Stimulated activated CD4-positive, alpha-beta T cell treated with anti-CD3 and anti-CD28 coated beads, TNF-alpha, amount 100 ng/mL, for 1 hour (primary cell): ENCODE measurements around the gene ZNF396.

Experiments used
- DNase-seq, 3 donors: peaks; one replicate each; pipeline ENCODE4 v3.0.0-alpha.2; 2020; ENCODE audit warnings: low read depth in 3 of 3, low spot score in 1 of 3

The ZNF396 gene

DNA sequence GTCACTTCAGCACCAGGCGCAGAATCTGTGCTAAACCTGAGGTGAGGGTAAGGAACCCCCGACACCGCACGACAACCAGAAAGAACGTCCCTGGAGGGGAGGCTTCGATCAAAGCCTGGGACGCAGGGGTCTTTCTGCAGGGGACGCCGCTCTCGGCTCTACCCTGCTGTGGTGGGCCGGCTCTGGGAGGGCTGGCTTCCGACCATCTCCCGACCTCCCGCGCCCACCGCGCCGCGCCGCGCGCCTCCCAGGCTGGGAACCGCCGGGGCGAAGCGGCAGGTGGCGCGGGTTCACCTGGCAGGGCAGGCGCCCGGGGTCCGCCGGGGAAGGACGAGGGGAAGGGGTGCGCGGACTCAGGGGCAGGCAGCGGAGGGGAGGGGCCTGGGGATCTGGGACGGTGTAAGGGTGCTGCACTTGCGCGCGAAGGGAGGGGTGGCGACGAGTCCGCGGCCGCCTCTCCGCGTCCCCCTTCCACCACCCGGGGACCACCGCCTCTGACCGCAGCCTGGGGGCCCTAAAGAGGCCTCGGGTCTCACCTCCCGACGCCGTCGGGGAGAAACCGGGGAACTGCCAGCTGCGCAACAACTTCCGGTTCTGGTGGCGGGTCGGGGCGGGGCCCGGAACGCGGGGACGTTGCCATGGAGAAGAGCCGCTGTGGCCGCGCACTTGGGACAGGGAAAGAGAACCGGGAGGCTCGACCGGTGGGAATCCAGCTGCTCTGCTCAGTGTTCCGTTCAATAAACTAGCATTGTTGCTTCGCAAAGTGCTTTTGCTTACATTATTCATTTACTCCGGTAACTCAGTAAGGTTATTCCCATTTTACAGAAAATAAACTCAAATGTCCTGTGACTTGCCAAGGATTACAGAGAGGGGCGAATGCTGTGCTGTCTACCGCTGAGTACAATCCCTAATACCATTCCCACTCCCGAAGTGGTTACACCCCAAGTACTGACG lies at the start of gene ZNF396:
Gene ZNF396 (minus strand): TSS at position 596 of the 954 bp plus-strand sequence. CDS start 3,045 bp downstream, outside the sequence.
- DNase-seq, result peak; percentile 15 to 54 (median 15)

DNA sequence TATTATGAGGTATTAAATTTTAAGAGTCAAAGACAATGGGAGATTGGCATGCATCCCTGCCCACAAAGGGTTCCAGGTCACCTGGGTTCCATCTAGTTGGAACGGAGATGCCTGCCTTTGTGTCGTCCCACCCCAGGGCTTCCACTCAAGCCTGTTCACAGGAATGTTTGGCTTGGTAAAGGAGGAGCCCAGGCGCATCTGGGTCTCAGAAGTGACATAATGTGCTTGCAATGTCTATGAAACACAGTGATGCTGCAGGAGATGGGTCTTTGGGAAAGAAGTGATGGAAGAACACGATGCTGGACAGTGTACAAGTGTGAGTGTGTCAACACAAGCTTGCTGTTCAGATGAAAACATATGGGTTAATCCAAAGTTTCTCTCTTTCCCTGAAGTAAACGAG lies 49.6 kb upstream of the ZNF396 start:
- no peak for DNase-seq

DNA sequence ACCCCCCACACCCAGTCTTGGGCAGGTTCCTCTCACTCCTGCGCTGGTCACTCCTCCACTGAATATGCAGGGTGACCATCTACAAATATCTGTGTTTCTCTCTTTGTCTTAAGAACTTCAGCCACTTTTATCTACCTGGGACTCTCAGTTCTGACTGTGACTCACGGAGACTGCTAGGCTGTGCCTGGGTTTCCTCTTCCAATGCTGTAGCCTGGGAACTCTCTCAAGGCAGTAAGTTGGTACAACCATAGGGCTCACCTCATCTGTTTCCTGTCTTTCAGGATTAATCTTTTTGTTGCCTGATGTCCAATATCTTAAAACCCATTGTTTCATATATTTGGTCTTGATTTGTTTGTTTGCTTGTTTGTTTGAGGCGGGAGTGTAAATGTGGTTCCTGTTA lies 47.2 kb upstream of the ZNF396 start:
- DNase-seq, result no peak

DNA sequence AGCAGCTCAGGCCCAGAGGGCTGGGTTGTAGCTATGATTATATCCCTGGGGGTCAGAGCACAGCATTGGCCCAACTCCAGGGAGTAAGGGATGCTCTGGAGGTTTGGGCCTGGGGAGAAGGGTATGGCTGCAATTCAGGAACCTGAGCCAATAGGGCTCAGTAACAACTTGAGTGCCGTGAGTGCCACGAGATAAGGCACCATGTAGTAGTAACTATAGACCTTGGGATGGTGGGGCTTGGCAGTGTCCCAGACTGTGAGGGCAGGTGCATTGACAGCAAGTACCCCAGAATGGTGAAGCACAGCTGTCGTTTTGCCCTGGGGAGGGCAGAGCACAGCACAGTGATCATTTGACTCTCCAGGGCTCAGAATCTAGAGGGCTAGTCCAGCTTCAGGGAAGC lies 45.1 kb upstream of the ZNF396 start:
- no peak for DNase-seq

DNA sequence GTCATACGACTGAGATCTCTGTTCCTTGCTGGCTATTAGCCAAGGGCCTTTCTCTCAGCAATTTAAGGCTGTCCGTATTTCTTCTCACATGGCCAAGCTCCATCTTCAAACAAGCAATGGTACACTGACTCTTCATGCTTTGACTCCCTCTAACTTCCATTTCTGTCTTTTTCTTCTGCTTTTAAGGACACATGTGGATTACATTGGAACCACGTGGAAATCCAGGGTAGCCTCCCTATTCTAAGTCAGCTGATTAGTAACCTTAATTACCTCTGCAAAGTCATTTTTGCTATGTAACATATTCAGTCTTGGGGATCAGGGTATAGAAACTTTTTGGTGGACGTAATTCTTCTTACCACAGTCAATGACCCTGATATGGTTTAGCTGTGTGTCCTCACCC lies 41.5 kb upstream of the ZNF396 start:
- no peak for DNase-seq

DNA sequence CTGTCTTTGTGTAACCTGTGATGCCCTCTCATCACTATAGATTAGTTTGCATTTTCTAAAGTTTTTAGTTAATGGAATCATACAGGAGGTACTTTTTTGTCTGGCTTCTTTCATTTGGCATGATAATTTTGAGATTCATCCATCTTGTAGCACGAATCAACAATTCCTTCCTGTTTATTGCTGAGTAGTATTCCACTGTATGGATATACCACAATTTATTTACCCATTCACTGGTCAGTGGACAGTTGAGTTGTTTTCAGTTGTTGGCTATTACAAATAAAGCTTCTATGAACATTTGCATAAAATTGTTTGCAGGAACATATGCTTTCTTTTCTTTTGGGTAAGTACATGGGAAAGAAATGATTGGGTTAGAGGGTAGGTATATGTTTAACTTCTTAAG lies 40.1 kb upstream of the ZNF396 start:
- DNase-seq, result no peak

DNA sequence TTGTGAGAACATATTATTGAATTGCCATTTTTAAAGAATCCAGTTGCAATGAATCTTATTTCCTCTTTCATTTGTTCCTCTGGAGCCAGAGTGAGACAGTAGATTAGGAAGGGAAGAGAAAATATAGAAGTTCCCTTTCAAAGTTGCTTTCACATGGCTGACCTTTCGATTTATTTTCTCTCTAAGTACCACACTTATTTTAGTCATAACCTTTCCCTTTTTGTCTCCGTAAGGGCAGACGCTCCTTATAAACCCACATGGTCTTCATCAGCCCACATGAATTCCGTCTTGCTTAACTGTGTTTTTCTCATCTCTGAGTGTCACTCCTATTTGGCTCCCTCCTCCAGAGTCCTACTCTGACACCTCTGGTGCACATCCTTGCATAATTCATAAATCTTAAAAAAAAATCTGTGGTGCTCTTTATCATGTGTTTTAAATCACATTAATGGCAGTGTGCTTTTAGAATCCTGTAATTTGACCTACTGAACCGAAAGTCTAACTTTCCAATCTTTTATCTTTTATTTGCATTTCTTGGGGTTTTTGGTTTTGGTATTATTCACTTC lies 38.5 kb upstream of the ZNF396 start:
- DNase-seq, result no peak

DNA sequence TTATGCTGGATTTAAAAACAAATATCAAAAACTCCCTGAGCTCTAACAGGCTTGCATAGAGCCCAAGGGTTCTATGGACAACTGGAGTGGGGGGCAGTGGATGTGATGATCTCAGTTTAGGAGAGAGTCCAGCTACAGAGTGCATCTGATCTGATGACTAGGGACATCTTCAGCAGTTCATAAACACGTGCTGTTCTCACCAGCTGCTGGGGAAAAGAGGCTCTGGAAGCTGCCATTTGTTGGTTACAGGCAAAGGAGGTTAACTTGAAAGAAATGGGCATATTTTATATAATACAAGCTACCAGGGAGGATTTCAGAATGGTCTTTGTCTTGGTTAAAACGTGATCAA lies 36.0 kb upstream of the ZNF396 start:
- DNase-seq, result no peak

DNA sequence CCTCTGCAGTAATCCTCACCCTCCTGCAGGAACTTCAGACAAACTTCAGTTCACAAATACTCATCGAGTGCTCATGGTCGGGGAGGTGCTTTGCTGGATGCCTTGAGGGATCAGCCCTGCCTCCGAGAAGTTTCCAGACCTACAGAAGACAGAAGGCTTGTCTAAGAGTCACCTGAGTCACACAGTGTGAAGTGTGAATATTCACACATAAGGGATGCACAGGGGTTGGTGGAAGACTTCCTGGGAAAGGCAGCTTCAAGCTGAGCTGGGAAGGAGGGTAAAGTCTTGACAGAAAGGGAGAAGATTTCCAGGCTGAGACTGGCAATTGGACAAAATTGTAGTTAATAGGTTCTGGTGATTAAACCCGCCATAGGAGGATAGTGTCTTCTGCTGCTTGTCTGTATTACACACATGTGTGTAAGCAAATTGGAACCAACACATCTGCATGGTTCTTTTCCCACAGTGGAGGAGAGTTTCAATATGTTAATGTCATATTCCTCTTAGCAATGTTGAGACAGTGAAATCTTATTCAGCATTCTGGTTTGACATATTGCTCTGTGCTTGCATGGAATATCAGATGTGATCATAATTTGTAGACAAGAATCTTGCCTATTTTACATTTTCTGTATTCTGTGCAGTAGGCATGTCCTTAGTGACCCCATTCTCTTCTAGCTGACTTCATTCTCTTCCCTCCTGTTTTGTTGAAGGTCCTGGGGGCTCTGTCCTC lies 34.7 kb upstream of the ZNF396 start:
- DNase-seq, result no peak

DNA sequence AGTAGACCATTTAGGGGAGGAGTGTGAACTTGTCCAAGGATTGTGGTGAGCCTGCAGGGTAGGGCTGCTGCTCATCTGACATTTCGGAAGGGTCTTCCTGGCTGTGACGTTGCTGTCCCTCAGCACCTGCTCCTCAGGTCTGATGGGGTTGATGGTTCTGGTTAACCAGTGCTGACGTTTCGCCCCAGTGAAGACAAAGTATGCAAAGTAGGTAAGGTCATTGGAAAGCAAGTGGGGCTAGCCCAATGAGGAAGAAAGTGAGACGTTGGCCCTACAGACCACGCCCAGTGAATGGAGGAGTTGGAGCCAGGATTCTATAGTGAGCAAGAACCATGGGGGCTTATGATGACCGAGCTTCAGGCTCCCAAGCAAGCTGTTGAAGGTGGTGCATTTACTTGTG lies 33.4 kb upstream of the ZNF396 start:
- no peak for DNase-seq

DNA sequence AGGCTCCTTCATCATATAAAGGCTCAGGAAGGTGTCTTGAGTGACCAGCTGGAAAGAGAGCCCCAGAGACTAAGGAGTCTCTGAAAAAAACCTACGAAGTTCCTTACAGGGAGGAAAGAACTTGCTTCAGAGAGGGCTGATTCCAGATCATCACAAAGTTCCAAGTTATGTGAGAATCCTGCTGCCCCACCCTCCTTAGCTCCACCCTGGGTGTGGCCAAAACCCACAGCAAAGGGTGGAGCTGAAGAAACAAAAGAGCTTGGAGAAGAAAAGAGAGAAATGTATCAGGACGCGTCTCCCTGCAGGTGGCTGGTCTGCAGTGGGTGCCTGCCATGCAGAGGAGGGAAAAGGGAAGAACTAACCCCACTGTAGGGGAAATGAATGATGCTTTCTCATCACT lies 32.8 kb upstream of the ZNF396 start:
- no peak for DNase-seq

DNA sequence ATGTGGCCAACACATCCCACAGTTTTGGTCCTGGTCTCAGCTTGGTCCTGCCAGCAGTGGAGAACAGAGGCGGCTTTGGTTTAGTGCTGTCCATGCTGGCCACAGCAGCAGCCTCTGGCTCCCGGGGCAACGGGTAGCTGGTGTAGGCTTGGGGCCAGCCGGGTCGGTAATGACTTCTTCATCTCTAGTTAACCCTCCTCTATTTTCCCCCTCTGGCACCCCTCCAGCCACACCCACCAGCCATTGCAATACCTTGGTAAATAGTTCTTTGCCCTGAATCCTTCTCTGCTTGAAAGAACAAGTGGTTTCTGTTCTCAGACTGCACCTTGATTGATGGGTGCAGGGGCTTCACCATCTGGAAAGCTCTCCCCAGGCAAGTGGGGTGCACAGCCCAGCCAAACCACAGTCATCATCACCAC lies 31.7 kb upstream of the ZNF396 start:
- DNase-seq, result no peak

DNA sequence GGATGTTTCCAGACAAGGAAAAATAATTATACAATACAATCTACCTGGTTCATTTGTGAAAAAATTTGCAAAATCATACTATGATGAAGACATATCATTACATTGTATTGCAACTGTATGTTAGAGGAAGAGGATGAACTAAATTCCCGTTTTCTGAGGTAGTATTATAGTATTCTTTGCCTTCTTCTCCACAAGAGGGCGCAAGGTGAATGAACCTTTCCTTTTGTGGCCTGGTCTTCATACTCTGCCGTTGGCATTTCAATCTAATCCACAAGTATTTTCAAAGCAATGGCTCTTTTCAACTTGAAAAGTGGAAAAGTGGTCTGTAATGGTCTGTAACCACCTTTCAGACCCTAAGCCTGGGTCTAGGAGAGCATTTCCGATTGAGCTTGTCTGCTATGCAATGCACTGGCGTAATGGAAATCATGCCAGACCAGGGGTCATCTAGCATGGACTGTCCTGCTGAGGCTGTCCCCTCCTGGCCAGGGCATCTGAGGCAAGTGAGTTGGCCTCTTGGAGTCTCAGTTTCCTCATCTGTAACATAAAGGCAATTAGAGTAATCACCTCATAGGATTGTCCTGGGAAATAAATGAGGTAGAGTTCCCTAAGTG lies 30.8 kb upstream of the ZNF396 start:
- peak in 1 of 3 donors; percentile 6 for DNase-seq

DNA sequence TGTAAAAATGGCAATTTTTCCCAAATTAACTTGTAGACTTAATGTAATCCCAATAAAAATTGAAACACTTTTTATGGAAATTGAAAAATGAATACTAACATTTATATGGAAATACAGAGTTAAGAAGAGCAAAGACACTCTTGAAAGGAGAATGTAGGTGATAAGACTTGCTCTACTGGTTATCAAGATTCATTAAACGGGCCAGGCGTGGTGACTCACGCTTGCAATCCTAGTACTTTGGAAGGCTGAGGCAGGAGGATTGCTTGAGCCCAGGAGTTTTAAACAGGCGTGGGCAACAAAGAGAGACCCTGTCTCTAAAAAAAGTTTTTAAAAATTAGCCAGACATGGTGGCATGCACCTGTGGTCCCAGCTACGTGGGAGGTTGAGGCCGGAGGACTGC lies 29.5 kb upstream of the ZNF396 start:
- DNase-seq, result no peak

DNA sequence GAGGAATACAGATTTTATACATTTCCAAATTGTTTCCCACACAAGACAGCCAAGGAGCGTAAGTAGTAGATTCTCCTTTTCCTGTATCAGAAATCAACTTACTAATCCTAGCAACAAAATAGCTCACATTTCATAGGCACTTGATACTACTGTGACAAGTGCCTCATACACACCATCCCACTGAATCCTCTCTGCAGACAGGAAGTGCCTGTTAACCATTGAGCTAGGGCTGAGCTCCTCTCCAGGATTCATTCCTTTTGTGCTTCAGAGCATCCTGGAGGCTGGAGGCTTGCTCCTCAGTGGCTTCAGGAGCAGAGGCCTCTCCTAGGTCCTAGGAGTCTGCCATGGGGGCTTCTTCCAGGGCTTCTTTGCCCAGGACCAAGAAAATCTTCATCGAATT lies 20.8 kb upstream of the ZNF396 start:
- DNase-seq, result no peak

DNA sequence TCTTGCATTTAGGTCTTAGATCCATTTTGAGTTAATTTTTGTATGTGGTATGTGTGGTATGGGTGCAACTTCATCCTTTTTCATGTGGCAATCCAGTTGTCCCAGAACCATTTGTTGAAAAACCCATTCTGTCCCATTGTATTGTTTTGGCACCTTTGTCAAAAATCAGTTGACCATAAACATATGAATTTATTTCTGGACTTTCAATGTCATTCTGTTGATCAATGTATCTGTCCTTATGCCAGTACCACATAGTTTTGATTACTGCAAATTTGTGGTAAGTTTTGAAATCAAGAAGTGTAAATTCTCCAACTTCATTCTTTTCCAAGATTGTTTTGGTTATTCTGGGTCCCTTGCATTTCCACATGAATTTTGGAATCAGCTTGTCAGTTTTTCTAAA lies 16.6 kb upstream of the ZNF396 start:
- DNase-seq, result no peak

DNA sequence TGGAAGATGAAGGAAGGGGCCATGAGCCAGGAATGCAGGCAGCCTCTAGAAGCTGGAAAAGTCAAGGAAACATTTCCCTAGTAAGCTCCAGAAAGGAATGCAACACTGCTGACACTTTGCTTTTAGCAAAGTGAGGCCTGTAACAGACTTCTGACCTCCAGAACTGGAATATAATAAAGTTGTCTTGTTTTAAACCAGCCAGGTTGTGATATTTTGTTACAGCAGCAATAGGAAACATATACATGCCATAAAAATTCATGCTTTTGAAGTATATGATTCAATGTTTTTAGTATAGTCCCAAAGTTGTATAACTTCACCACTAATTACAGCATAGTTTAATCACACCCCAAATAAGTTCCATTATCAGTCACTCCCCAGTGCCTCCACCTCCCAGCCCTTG lies 15.2 kb upstream of the ZNF396 start:
- no peak for DNase-seq

DNA sequence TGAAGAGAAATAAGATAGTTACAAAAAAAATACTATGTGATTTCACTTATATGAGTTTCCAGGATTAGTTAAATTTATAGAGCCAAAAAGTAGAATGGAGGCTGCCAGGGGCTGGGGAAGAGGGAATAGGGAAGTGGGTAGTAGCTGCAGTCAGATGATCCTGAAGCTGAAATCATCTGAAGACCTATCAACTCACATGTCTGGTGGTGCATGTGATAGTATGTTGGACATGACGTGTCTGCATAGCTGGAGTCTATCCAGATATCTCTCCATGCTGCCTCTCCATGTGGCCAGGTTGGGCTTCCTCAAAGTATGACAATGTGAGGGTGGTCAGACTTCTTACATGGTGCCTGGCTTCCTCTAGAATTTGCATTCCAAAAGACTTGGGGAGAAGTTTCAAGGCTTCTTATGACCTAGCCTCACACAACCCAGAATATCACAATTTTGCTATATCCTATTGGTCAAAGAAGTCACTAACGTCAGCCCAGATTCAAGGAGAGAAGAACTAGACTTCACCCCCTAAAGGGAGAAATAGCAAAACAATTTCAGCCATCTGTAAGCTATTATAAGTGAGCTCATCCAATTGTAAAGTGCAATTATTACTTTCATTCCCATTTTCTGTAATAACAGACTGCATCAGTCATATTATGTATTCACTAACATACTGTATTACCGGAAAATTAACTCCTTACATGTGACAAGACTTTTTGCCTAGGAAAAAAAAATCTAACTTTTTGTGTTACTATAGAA lies 14.0 kb upstream of the ZNF396 start:
- no peak for DNase-seq

DNA sequence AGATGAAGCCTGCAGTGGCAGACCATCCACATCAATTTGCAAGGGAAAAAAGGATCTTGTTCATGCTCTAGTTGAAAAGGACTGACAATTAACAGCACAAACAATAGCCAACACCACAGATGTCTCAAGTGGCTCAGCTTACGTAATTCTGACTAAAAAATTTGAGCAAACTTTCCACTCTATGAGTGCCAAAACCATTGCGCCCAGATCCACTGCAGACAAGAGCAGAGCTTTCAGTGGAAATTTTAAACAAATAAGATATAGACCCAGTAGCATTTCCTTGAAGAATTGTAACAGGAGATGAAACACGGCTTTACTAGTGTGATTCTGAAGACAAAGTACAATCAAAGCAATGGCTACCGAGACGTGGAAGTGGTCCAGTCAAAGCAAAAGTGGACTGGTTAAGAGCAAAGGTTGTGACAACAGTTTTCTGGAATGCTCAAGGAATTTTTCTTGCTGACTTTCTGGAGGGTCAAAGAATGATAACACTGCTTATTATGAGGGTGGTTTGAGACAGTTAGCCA lies 12.0 kb upstream of the ZNF396 start:
- no peak for DNase-seq

DNA sequence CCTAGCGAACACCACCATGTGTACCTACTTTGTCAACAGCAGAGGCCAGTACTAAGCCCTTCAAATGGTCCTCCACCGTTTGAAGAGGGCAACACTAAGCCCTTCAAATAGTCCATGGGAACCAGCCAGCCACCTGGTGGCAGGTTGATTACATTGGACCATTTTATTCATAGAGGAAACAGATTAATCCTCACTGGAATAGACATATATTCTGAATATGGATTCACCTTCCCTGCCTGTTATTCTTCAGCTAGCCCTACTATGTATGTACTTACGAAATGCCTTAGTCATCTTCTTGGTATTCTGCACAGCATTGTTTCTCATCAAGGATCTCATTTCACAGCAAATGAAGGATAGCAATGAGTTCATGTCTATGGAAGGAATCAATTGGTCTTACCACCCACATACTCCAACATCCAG lies 10.0 kb upstream of the ZNF396 start:
- no peak for DNase-seq
